Daoy (cell line): ENCODE measurements around the gene ADRB2. TPM values are rescaled to one million over a fixed set of nuclear protein-coding genes. Genes with fewer than 3 reads are reported as not detected.
"Not testable (repeated sequence)": the region's sequence is repeated elsewhere in the genome, so short reads cannot be mapped to it uniquely, and the experiment has no call there.

ENCODE experiments used
- DNase-seq: peaks from one replicate; pipeline ENCODE4 v3.0.0-alpha.2; 2015; ENCODE audit warnings: low read depth
- total RNA-seq: library from RNA; depleted of rRNA; stranded (reverse); fragments of >200 nt; shearing (Covaris generic); gene quantifications from 2 replicates; pipeline ENCODE4 v1.2.3, GENCODE V29; 2014; rRNA removed

ADRB2 gene
- total RNA-seq, 1 experiment from 2014 or later, result 3.7 TPM

DNA sequence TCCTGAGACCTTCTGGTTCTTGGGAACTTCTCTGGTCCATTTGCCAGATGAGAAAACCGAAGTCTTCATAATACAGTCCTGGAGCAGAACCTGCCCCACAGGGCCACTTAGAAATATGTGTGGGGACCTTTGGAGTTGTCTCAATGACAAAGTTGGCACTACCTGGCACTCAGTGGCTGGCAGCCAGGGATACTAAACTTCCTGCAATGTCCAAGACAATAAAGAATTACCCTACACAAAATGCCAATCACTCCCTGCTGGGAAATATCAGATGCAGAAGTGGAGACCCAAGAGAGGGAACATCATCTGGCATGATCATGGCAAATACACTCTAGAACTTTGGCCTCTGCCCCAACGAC lies 29.6 kb downstream of the ADRB2 start:
- DNase-seq, result no peak

DNA sequence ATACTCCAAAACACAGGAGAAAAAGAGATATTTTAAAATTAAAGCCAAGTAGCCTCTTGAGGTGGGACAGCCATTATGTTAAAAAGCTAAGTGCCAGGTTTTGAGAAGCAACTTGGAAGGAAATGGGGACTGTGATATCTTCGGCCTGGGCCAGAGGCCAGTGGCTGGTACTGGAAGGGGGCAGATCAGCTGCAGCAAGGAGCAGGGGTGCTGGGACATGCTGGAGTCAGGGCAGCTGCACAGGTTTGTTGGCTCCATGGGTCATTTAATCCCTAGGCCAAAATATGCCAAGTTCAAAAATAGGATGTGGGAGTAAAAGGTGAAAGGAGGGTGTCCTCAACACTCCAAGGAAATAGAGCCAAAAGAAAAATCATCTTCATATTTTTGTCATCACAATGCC lies 30.0 kb downstream of the ADRB2 start:
- no peak for DNase-seq

DNA sequence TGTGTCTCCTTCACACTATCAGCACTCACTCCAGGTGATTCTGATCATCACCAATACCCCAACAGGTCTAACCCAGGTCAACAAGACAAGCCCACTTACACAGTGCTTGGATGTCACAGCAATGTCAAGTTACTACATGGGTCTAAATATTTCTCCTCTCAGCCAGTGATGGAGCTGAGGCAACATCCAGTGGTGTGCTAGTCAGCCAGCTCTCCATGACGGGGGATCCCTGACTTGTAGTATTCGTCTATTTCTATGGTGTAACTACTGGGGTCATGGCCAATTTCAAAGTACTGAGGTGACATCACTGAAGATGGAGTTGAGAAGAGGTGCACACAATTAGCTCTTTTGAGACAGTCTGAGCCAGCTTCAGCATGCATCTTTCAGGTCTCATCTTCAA lies 31.1 kb downstream of the ADRB2 start:
- DNase-seq, result no peak

DNA sequence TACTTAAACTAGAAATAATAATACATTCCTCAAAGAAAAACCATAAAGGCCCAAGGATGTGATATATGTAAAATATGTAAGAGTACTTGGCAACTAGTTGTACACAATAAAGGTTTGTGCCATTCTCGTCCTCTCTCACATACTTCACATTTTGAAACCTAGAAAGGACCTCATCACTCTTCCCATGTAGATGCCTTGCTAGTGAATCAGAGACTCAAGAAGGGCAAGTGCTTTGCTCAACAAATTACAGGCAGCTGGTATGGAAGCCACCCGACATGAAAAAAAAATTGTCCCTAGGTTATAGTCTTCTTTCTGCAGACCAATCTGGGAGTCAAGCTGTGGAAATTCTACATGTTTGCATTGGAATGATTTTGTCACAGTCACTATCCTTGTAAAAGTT lies 31.7 kb downstream of the ADRB2 start:
- DNase-seq, result no peak

DNA sequence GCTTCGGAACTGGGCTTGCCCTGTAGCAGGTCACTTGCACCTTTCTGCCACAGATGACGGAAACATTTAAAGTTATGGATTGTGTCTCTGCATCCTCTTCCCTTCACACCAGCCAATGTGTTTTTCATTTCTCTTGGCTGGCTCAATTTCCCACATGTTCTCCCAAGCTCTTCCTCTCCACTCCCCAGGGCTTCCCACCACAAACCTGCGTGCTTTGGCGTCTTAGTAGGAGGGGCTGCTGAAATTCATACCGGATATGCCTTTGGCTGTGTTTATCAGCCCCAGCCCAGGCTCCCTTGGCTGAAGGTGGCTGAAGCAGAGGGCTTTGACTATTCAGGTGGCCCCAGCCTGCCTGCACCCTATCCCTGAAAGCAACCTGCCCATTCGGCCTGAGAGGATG lies 32.1 kb downstream of the ADRB2 start:
- DNase-seq, result no peak

DNA sequence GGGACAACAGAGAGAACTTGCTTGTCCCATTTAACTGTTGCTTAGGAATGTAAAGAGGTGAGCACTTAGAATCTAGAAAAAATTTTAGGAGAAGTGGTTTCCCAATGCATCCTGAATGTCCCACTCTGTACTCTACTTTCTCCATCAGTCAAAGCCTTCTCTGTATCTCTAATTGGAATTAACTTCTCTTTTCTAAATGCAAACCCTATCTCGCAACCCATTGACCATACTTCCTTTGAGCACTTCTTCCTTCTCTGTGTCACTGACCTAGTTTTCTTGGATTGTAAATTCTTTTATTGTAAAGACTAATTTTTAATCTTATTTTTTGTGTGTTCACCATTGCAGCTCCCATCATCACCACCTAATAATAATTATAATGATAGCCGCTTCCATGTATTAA lies 33.3 kb downstream of the ADRB2 start:
- no peak for DNase-seq

DNA sequence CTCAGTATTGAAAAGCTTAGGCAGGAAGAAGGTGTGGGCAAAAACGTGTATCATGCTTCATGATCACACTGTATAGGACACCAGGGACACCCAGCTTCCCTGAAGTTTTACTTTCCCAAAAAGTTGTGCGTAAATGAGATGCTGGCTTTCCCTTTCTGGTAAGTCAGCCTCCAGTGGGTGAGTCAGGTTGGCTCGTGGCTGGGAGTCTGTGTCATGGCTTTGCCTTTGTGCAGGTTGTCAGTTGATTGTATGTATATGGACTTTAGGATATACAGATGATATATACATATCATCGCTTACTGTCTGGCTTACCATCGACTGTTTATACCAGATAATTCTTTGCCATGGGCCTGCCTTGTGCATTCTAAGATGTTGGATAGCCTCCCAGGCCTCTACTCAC lies 34.2 kb downstream of the ADRB2 start:
- no peak for DNase-seq

DNA sequence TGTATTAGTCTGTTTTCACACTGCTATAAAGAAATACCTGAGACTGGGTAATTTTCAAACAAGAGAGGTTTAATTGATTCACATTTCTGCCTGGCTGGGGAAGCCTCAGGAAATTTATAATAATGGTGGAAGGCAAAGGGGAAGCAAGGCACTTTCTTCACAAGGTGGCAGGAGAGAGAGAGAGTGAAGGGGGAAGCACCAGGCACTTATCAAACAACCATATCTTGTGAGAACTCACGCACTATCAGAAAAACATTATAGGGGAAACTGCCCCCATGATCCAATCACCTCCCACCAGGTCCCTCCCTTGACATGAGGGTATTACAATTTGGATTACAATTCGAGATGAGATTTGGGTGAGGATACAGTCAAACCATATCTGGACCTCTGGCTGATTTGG lies 34.7 kb downstream of the ADRB2 start:
- DNase-seq, result no peak

DNA sequence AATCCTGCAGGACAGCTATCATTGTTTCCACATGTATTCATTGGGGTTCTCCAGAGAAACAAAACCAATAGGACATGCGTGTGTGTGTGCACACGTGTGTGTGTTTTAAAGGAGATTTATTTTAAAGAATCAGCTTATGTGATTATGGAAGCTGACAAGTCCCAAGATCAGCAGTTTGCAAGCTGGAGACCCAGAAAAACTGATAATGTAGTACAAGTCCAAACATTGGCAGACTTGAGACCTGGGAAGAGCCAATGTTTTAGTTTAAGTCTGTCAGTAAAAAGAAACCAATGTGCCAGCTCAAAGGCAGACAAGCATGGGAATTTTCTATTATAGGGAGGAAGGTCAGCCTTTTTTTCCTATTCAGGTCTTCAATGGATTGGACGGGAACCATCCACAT lies 35.3 kb downstream of the ADRB2 start:
- DNase-seq, result no peak

DNA sequence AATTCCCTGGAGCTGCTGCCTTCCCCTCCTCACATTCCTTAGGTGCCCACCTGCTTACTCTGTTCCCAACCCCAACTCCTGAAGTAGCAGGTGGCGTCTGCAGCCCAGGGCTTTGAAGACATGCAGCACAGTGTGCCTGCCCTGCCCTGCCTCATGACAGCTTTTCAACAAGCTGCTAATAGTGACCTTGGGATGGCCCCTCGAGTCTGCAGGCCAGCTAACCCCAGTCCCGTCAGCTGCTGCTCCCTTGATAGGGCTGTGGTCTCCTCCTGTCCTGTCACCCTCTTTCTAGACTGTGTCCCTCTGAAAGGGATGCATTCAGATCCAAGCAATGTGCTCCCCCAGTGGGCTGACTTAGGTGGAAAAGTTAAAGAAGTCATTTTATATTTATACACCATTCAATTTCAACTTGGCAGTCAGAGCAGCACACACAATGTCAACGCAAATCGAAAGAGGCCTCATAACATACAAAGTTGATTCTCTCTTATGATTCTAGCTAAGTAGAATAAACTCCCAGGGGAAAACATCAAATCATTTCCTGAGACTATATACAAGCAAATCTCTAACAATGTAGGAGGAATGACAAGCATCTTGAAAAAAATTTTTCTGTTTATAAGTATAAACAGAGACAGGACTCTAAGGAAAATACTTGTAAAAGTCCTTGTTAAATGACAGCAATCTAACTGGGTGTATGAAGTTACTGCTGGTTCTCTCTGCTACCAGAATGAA lies 37.9 kb downstream of the ADRB2 start:
- DNase-seq, result no peak

DNA sequence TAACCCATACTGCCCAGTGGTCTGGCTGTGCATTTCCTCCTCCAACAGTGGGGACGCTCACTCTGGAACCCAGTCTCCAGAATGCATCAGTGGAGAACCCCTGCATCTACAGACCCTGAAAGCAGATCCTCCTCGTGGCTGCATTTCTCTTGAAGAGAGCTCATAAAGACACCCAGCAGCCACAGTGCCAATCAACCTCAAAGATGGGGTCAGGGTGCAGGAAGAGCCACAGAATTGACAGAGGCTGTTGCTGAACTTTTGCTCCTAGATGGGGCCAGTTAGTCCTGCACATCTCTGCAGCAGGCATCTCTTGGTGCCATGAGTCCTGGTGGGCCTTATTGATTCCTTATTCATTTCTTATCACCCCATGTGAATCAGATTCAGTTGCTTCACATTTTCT lies 39.6 kb downstream of the ADRB2 start:
- DNase-seq, result no peak

DNA sequence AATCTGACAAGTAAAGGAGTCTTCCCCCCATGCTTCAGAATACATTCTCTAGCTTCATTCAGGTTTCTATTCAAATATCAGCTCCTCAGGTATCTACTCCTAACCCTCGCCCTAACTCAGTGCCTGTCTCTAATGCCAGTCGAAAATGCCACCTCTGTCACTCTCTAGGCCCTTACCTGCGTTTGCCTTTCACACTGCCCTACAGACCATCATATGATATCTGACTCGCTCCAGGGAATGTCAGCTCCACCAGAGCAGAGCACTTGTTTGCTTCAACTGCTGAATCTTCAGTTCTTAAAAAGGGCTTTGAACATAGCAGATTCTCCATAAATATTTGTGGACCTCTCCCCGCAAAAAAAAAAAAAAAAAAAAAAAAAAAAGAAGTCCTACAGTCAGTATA lies 46.7 kb downstream of the ADRB2 start:
- DNase-seq, result no peak

DNA sequence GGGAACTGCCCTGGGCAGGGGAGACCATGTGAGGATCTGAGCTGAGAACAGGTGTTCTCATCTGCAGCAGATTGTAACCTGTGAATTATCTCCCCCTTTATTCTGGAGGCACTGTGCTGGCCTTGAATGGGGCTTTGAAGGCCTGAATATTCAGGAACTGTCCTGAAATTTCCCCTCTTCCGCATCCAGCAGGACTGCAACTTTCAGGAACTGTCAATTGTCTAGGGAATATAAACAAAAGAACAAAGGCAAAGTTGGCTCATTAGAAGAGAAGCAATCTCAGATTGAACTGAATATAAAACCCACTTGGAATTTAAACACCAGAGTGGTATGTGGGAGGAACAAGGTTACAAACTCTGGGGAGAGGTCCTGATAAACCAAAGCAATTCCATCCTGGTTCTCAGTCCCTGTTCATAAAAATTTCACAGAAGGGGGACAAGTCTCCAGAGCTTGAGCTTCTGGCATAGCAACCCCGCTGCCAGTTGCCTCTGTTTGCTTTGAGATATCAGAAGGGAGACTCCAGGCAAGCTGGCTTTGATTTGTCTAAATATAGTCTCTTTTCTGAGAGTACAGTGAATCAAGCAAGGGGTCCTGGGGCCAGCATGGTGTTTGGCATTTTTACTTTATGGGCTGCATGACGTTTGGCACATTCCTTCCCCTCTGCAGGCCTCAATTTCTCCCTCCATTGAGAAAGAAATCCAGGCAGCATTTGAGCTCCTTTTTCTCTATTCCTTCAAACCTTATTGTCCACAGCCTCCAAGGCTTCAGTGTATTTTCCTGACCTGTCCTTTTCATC lies 47.5 kb downstream of the ADRB2 start:
- no peak for DNase-seq

DNA sequence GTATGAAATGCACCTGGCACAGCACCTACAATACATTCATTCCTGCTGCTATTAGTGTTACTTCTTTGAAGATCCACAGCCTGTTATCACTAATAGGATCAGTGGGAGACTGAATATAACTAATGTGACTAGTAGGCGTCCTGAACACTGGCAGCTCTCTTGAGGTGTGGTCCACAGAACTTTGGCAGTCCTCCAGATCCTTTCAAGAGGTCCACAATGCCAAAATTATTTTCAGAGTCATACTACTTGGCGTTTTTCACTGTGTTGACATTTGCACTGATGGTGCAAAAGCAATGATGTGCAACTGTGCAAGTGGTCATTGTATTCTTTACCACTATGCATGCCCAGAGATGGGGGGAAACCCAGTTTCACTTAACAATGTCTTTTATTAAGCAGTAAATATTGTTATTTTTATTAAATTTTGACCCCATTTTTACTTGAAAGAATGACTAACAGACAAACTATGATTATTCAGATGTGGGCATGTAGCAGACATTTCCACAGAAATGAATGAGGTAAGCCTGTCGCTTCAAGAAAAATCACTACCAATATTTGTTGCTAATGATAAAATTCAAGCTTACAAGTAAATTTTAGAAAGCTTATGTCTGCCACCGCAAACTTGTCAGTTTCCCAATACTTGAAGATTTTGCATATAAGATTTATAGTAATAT lies 48.9 kb downstream of the ADRB2 start:
- DNase-seq, result peak; percentile 12

DNA sequence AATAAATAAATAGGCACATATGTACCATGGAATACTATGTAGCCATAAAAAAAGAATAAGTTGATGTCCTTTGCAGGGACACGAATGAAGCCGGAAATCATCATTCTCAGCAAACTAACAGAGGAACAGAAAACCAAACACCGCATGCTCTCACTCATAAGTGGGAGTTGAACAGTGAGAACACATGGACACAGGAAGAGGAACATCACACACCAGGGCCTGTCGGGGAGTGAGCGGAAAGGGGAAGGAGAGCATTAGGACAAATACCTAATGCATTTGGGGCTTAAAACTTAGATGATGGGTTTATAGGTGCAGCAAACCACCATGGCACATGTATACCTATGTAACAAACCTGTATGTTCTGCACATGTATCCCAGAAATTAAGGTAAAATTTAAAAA lies 51.0 kb downstream of the ADRB2 start:
- DNase-seq, result not testable (repeated sequence)

Other genes with a start within 250 kb of the ADRB2 start
- 0.18 TPM in 1 of 2 replicates, not detected in the other for gene HTR4, start 172.1 kb upstream of the ADRB2 start, total RNA-seq
- 0.30 and 0.91 TPM in 2 replicates for gene SH3TC2, start 236.5 kb downstream of the ADRB2 start, total RNA-seq